ENCODE data around the gene FAM13A.

- TF ChIP-seq CTCF (conservative IDR thresholded peaks at IDR 0.05): no peak
- TF ChIP-seq EZH2 (IDR thresholded peaks at IDR 0.05; ENCODE audit: low read depth): no peak
Observed at GRCh38 chr4:88879991-88880390, 177.0 kb downstream of the FAM13A start.

All from PC-9 (cell line).